K562 (cell line): ENCODE results near the gene SEC11A. TPM values are rescaled to one million over a fixed set of nuclear protein-coding genes. Genes with fewer than 3 reads are reported as not detected.

ENCODE experiments used
- ATAC-seq: fragments of 200-7000 bp; cut with Tn5 transposase; 3 replicates; pipeline ENCODE4 v1.9.1; 2020; ENCODE audit warnings: moderate library complexity
- BruUV-seq: library from RNA; stranded (reverse); fragments of 400-500 nt; replicated peaks from 2 replicates; lab custom pipeline; 2021; lab: Mats Ljungman, UMichigan
- CTCF ChIA-PET: fragments of 300-600 bp; formaldehyde crosslinking; extraction: SDS; loops from one replicate; lab custom pipeline; 2021; ENCODE audit warnings: low intra/inter-chr PET ratio; lab: Yijun Ruan, JAX
- POLR2A ChIA-PET: fragments of 300-600, 350-650 bp; sonication (Branson Sonifier 250); formaldehyde crosslinking; extraction: SDS; loops from one replicate; lab custom pipeline; 2021; ENCODE audit warnings: antibody characterized with exemption, inconsistent platforms; lab: Yijun Ruan, JAX
- DNase-seq, 4 experiments: peaks; one replicate each; pipeline versions ENCODE4 v3.0.0 to v3.0.0-alpha.2; 2011 to 2018; ENCODE audit warnings: low spot score in 3 of 4, mixed read lengths in 3 of 4; ENCODE audit errors: extremely low read depth in 1 of 4
- FAIRE-seq: peaks from 2 replicates; lab custom pipeline; 2011; peaks lifted over from hg19 to GRCh38; lab: Jason Lieb, UNC
- H2AFZ ChIP-seq: 2 replicates; pipeline ENCODE4 v1.6.0; 2011; ENCODE audit warnings: low read depth, low read length, control low read depth, inconsistent platforms
- H3K27ac ChIP-seq: fragments of 200-600 bp; 3 replicates; pipeline ENCODE4 v1.8.0; 2011; ENCODE audit warnings: low read depth, mild to moderate bottlenecking, control low read depth, inconsistent platforms, low read length, moderate library complexity, mixed read lengths; ENCODE audit errors: extremely low read depth
- H3K27me3 ChIP-seq, 2 experiments: fragments of 300-600 bp in 1 of 2; 2 replicates in 1 of 2; 3 replicates in 1 of 2; pipeline versions ENCODE4 v1.6.0 to v1.8.0; 2011; ENCODE audit warnings: inconsistent platforms in 2 of 2, low read length in 2 of 2, mild to moderate bottlenecking in 1 of 2, mixed read lengths in 1 of 2, moderate library complexity in 1 of 2; ENCODE audit not compliant: control insufficient read depth in 2 of 2, insufficient read depth in 2 of 2
- H3K36me3 ChIP-seq: fragments of 300-600 bp; 3 replicates; pipeline ENCODE4 v1.8.0; 2011; ENCODE audit warnings: mild to moderate bottlenecking, low read length, inconsistent platforms; ENCODE audit not compliant: control insufficient read depth, insufficient read depth
- H3K4me1 ChIP-seq, 2 experiments: fragments of 200-600 bp in 1 of 2; replicated peaks in 1 of 2; 2 replicates in 1 of 2; 3 replicates in 1 of 2; pipeline versions ENCODE4 v1.5.1 to v1.8.0; 2011; ENCODE audit warnings: inconsistent platforms in 2 of 2, low read length in 2 of 2, mild to moderate bottlenecking in 1 of 2, mixed read lengths in 1 of 2, moderate library complexity in 1 of 2; ENCODE audit not compliant: control insufficient read depth in 2 of 2, insufficient read depth in 2 of 2
- H3K4me2 ChIP-seq: 2 replicates; pipeline ENCODE4 v1.6.1; 2011; ENCODE audit warnings: low read length, control low read depth, inconsistent platforms, mixed read lengths; ENCODE audit not compliant: insufficient read depth
- H3K4me3 ChIP-seq: fragments of 200-600 bp; sonication (generic), shearing (Covaris generic); 2 replicates; pipeline ENCODE4 v1.5.1; 2016; ENCODE audit warnings: control low read depth, inconsistent platforms
- H3K79me2 ChIP-seq: fragments of 200-600 bp; 3 replicates; pipeline ENCODE4 v1.8.0; 2011; ENCODE audit warnings: low read length, inconsistent platforms; ENCODE audit not compliant: control insufficient read depth, insufficient read depth
- H3K9ac ChIP-seq, 2 experiments: 2 replicates each; pipeline versions ENCODE4 v1.6.0 to v1.6.1; 2011; ENCODE audit warnings: low read depth in 2 of 2, low read length in 2 of 2, control low read depth in 1 of 2, inconsistent platforms in 1 of 2, mild to moderate bottlenecking in 1 of 2, mixed read lengths in 1 of 2; ENCODE audit not compliant: insufficient read depth in 1 of 2
- H3K9me1 ChIP-seq: one replicate; pipeline ENCODE4 v1.6.0; 2011; ENCODE audit warnings: inconsistent platforms, mild to moderate bottlenecking, low read length, moderate library complexity; ENCODE audit not compliant: control insufficient read depth, insufficient read depth
- H3K9me3 ChIP-seq: replicated peaks from 2 replicates; pipeline ENCODE4 v1.5.1; 2011; ENCODE audit warnings: low read depth, low read length, inconsistent platforms; ENCODE audit not compliant: control insufficient read depth, insufficient read depth
- H4K20me1 ChIP-seq: replicated peaks from 2 replicates; pipeline ENCODE4 v1.6.1; 2011; ENCODE audit warnings: low read length, inconsistent platforms, mixed read lengths; ENCODE audit not compliant: control insufficient read depth, insufficient read depth
- ELF1 ChIP-seq: fragments of 200-800 bp; sonication (Bioruptor generic); IDR thresholded peaks from 2 replicates; pipeline ENCODE4 v1.6.1; 2016; ENCODE audit warnings: missing genetic modification characterization, missing compliant biosample characterization
- ELF2 ChIP-seq: fragments of 250-450 bp; sonication (Bioruptor Pico); IDR thresholded peaks from 2 replicates; pipeline ENCODE4 v1.5.0; 2021; ENCODE audit warnings: mild to moderate bottlenecking
- GABPB1 ChIP-seq: sonication (generic); formaldehyde crosslinking; IDR thresholded peaks from 2 replicates; pipeline ENCODE4 v1.8.0; 2022; ENCODE audit warnings: mild to moderate bottlenecking, missing genetic modification reagents
- HDAC1 ChIP-seq, 2 experiments: fragments of 450-650 bp; IDR thresholded peaks; 2 replicates each; pipeline ENCODE4 v1.6.1; 2016 to 2017; ENCODE audit warnings: inconsistent platforms in 1 of 2, mild to moderate bottlenecking in 1 of 2, moderate library complexity in 1 of 2
- HNRNPK ChIP-seq: fragments of 200-400 bp; formaldehyde crosslinking; IDR thresholded peaks from one replicate; pipeline ENCODE4 v1.6.1; 2018; ENCODE audit warnings: mild to moderate bottlenecking, low read depth, low read length; ENCODE audit not compliant: poor library complexity, severe bottlenecking
- KDM1A ChIP-seq, 2 experiments: fragments of 450-650 bp; IDR thresholded peaks; 2 replicates each; pipeline ENCODE4 v1.6.1; 2016; ENCODE audit warnings: mild to moderate bottlenecking in 2 of 2
- PRMT5 ChIP-seq: sonication (generic); formaldehyde crosslinking; IDR thresholded peaks from 2 replicates; pipeline ENCODE4 v1.5.0; 2020; ENCODE audit warnings: missing genetic modification reagents
- RCOR1 ChIP-seq, 2 experiments: IDR thresholded peaks; 2 replicates each; pipeline ENCODE4 v1.6.1; 2012; ENCODE audit warnings: low read depth in 2 of 2, low read length in 2 of 2, borderline replicate concordance in 1 of 2, improper control_type of control experiment in 1 of 2
- SMC3 ChIP-seq: conservative IDR thresholded peaks from 2 replicates; pipeline ENCODE4 v1.6.1; 2011; ENCODE audit warnings: low read depth, low read length, improper control_type of control experiment; ENCODE audit not compliant: insufficient read depth
- ZBTB7A ChIP-seq: IDR thresholded peaks from 2 replicates; pipeline ENCODE4 v1.6.1; 2011; ENCODE audit warnings: low read depth, mild to moderate bottlenecking, low read length, moderate library complexity, borderline replicate concordance; ENCODE audit not compliant: control insufficient read depth
- ZNF668 ChIP-seq: fragments of 250-450 bp; sonication (Bioruptor Pico); IDR thresholded peaks from 2 replicates; pipeline ENCODE4 v1.8.0; 2022; ENCODE audit warnings: mild to moderate bottlenecking, inconsistent platforms
- WGBS: fragments of 100-300 bp; shearing (Covaris generic); methylation state at CpG from one replicate; pipeline ENCODE4 v1.1.6; 2016; ENCODE audit warnings: low coverage, mixed read lengths; ENCODE audit not compliant: insufficient coverage; ENCODE audit errors: missing lambda C conversion rate; 5-methylcytosine and 5-hydroxymethylcytosine counted together
- in situ Hi-C: fragments of 300-500 bp; cut with MboI; formaldehyde crosslinking; loops from 4 replicates; pipeline ENCODE4 v1.15.0; 2018; ENCODE audit warnings: inconsistent platforms, mixed read lengths
- intact Hi-C: fragments of 100-400 bp; cut with micrococcal nuclease; formaldehyde crosslinking; loops from 2 replicates; pipeline ENCODE4 v1.14.2; 2022
- polyA plus RNA-seq, 8 experiments: library from polyadenylated mRNA; depleted of rRNA in 4 of 8; stranded (reverse) in 5 of 8; unstranded in 3 of 8; fragments of >200 nt; fragmentation: Nextera tagmentation in 2 of 8; fragmentation: Illumina TruSeq in 1 of 8; extraction: Ambion mirVana in 2 of 8; extraction: Trizol in 1 of 8; gene quantifications; 2 replicates each; pipeline versions ENCODE4 v1.2.1 to v1.2.3, GENCODE V29; 2011 to 2014; ENCODE audit warnings: inconsistent platforms in 1 of 8, missing spikeins in 1 of 8
- total RNA-seq, 7 experiments: library from RNA; depleted of rRNA in 6 of 7; stranded (reverse); fragments of >200 nt in 6 of 7; fragmentation: Illumina TruSeq in 2 of 7; extraction: Trizol in 2 of 7; gene quantifications; 2 replicates each; pipeline versions ENCODE4 v1.2.1 to v1.2.3, GENCODE V29; 2011 to 2021; ENCODE audit warnings: low replicate concordance in 1 of 7
- TF ChIP-seq, protein P1 (sequence below): fragments of 250-450 bp; sonication (Bioruptor Pico); IDR thresholded peaks from 2 replicates; pipeline ENCODE4 v1.5.0; 2020; ENCODE audit warnings: mild to moderate bottlenecking, borderline replicate concordance
- TF ChIP-seq, protein P2 (sequence below): IDR thresholded peaks from 2 replicates; pipeline ENCODE4 v1.6.1; 2011; ENCODE audit warnings: borderline replicate concordance, low read depth, mild to moderate bottlenecking, moderate library complexity, low read length; ENCODE audit not compliant: insufficient read depth, poor library complexity, severe bottlenecking
- TF ChIP-seq, protein P3 (sequence below), 3 experiments: IDR thresholded peaks in 2 of 3; conservative IDR thresholded peaks in 1 of 3; 2 replicates each; pipeline ENCODE4 v1.5.1; 2011 to 2012; ENCODE audit warnings: low read length in 3 of 3, mild to moderate bottlenecking in 3 of 3, control low read depth in 2 of 3, improper control_type of control experiment in 1 of 3, inconsistent platforms in 1 of 3, low read depth in 1 of 3, mixed read lengths in 1 of 3, moderate library complexity in 1 of 3; ENCODE audit not compliant: insufficient read depth in 2 of 3

The SEC11A gene
- total and polyA plus RNA-seq, 9 of the 15 experiments (the other 6 are each of a cell fraction or from before 2014, with no cell fraction given), result 175 to 310 (median 229) TPM

DNA sequence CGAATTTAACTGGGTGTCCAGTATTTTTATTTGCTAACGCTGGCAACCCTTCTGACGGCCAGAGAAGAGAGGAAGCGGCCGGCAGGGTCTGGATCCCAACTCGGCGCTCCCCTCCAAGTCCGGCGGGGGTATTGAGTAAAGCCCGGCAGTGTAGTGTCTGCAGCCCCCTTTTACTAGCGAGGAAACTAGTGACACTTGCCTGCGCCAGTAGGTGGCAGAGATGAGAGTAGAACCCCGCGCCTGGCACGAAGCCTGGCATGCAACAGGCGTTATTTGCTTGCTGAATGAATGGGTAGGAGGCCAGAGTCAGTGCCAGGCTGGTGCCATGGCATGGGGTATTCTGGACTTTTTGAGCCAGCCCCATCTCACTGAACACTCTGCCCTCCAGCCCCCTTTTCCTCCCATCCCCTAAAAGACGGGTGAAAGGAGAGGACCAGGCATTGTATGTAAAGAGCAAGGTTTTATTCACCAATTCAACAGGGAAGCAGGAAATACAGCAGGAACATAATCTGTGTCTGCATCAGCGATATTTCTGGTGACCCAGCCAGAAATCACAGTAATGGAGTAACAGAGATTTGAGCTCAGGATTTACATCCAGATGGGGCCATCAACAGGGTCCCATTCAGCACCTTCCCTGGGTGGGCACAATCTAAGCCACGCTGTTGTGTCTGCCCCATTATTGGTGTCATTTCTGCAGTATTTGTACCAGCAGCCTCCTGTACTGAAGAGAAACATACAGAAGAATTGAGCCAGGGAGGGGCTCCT is 61.1 kb downstream of the SEC11A start:
- H3K4me1 ChIP-seq, result peaks cover 6 to 24% of the 10 kb centered on the region in 2 experiments; a peak in 3 of 5 replicates
- DNase-seq (peak; percentile 27 to 60 (median 46)), ATAC-seq (peak; percentile 73), FAIRE-seq (no peak)
- 8% methylated on average over 19 of the region's 19 CpGs for WGBS
- CTCF ChIA-PET, result interaction anchor here (1.0 kb wide), 1 partner anchor 167 kb away, joined by 3 read pairs; no protein-coding TSS in a partner anchor
- peak overlapping the region; percentile 85 to 97 for H3K9ac ChIP-seq
- in situ Hi-C loops, result no loop called here
- POLR2A ChIA-PET, result interaction anchor here (0.7 to 1.6 kb wide), 8 partner anchors 7 to 173 kb away, joined by 3 to 5 read pairs (median 3); no protein-coding TSS in a partner anchor
- H4K20me1 ChIP-seq, result no peaks in the 10 kb centered on the region
- BruUV-seq, result TSS peak; percentile 94
- H3K9me1 ChIP-seq, result no peaks in the 10 kb centered on the region
- intact Hi-C loops, result loop anchor here (2.0 kb wide), 1 partner anchor 166 kb away; no protein-coding TSS in a partner anchor
- no peaks in the 10 kb centered on the region for H3K27me3 ChIP-seq
- peak overlapping the region; percentile 86 for H3K4me2 ChIP-seq
- H3K9me3 ChIP-seq, result no peaks in the 10 kb centered on the region
- H3K79me2 ChIP-seq, result peaks cover 17% of the 10 kb centered on the region
- H3K4me3 ChIP-seq, result peak overlapping the region; percentile 78
- H3K36me3 ChIP-seq, result peaks cover 23% of the 10 kb centered on the region; the same call in 2 of the 3 replicates
- peak overlapping the region; percentile 95 for H2AFZ ChIP-seq
- peak overlapping the region; percentile 72; the same call in 2 of the 3 replicates for H3K27ac ChIP-seq
- TF ChIP-seq ZBTB7A (peak; percentile 63; the same call in 1 of the 2 replicates), PRMT5 (CRISPR knock-in tag) (no peak), RCOR1 (IDR thresholded peaks at IDR 0.05; ENCODE audit: borderline replicate concordance in 1 of 2, low read depth in 2 of 2, low read length in 2 of 2) (peak; percentile 54 to 79; a peak in 3 of 4 replicates), ZNF668 (CRISPR knock-in tag) (no peak), HDAC1 (IDR thresholded peaks at IDR 0.05) (peak in 1 of 2 experiments; percentile 67; a peak in 2 of 4 replicates), GABPB1 (no peak), HNRNPK (no peak), ELF1 (tag) (no peak), ELF2 (CRISPR knock-in tag) (no peak), KDM1A (IDR thresholded peaks at IDR 0.05) (peak; percentile 95 to 97), SMC3 (peak; percentile 35)
- TF ChIP-seq, protein P1, sequence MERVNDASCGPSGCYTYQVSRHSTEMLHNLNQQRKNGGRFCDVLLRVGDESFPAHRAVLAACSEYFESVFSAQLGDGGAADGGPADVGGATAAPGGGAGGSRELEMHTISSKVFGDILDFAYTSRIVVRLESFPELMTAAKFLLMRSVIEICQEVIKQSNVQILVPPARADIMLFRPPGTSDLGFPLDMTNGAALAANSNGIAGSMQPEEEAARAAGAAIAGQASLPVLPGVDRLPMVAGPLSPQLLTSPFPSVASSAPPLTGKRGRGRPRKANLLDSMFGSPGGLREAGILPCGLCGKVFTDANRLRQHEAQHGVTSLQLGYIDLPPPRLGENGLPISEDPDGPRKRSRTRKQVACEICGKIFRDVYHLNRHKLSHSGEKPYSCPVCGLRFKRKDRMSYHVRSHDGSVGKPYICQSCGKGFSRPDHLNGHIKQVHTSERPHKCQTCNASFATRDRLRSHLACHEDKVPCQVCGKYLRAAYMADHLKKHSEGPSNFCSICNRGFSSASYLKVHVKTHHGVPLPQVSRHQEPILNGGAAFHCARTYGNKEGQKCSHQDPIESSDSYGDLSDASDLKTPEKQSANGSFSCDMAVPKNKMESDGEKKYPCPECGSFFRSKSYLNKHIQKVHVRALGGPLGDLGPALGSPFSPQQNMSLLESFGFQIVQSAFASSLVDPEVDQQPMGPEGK (CRISPR knock-in tag), result 0 out of 2 replicates have a peak, but pooled peaks have one; percentile 0
- TF ChIP-seq, protein P2, sequence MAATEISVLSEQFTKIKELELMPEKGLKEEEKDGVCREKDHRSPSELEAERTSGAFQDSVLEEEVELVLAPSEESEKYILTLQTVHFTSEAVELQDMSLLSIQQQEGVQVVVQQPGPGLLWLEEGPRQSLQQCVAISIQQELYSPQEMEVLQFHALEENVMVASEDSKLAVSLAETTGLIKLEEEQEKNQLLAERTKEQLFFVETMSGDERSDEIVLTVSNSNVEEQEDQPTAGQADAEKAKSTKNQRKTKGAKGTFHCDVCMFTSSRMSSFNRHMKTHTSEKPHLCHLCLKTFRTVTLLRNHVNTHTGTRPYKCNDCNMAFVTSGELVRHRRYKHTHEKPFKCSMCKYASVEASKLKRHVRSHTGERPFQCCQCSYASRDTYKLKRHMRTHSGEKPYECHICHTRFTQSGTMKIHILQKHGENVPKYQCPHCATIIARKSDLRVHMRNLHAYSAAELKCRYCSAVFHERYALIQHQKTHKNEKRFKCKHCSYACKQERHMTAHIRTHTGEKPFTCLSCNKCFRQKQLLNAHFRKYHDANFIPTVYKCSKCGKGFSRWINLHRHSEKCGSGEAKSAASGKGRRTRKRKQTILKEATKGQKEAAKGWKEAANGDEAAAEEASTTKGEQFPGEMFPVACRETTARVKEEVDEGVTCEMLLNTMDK, result peak; percentile 48
- TF ChIP-seq, protein P3, sequence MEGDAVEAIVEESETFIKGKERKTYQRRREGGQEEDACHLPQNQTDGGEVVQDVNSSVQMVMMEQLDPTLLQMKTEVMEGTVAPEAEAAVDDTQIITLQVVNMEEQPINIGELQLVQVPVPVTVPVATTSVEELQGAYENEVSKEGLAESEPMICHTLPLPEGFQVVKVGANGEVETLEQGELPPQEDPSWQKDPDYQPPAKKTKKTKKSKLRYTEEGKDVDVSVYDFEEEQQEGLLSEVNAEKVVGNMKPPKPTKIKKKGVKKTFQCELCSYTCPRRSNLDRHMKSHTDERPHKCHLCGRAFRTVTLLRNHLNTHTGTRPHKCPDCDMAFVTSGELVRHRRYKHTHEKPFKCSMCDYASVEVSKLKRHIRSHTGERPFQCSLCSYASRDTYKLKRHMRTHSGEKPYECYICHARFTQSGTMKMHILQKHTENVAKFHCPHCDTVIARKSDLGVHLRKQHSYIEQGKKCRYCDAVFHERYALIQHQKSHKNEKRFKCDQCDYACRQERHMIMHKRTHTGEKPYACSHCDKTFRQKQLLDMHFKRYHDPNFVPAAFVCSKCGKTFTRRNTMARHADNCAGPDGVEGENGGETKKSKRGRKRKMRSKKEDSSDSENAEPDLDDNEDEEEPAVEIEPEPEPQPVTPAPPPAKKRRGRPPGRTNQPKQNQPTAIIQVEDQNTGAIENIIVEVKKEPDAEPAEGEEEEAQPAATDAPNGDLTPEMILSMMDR (IDR thresholded peaks at IDR 0.05 in 2 of 3, conservative IDR thresholded peaks at IDR 0.05 in 1 of 3; ENCODE audit: insufficient read depth in 2 of 3, low read depth in 1 of 3, low read length in 3 of 3), result peak; percentile 50 to 56 (median 54)
